ENCODE results near the gene LYPD5. TPM values are rescaled to one million over a fixed set of nuclear protein-coding genes. Genes with fewer than 3 reads are reported as not detected.

The LYPD5 gene
- total RNA-seq, 4 donors from 2014 or later, result 93.8 to 231 (median 117) TPM

GRCh38 chr19:43782311-43782660, 20.0 kb downstream of the LYPD5 start:
- no peak for DNase-seq (ENCODE audit: low spot score in 2 of 2)
- intact Hi-C loops (cut with DNase I; ENCODE audit: low total_unique reads), result loop anchor here (5.0 kb wide), 1 partner anchor 35 kb away; no protein-coding TSS in a partner anchor
- WGBS, 2 donors, result 36 to 40% methylated on average over 8 of the region's 8 CpGs
- H3K4me3 ChIP-seq (ENCODE audit: low read depth, poor library complexity, severe bottlenecking), result no peak overlapping the region
- TF ChIP-seq POLR2A (IDR thresholded peaks at IDR 0.05) (no peak), CTCF (IDR thresholded peaks at IDR 0.05) (no peak)

- intact Hi-C loops (cut with DNase I; ENCODE audit: low total_unique reads), result loop anchor here (5.0 kb wide), 1 partner anchor 34 kb away; no protein-coding TSS in a partner anchor
- 74 to 77% methylated on average over 14 of the region's 14 CpGs for WGBS, 2 donors
- TF ChIP-seq POLR2A (IDR thresholded peaks at IDR 0.05) (no peak), CTCF (IDR thresholded peaks at IDR 0.05) (no peak)
- H3K4me3 ChIP-seq (ENCODE audit: low read depth, poor library complexity, severe bottlenecking), result no peak overlapping the region
- DNase-seq (ENCODE audit: low spot score in 2 of 2), result no peak
Measured at GRCh38 chr19:43781630-43782310, 20.5 kb downstream of the LYPD5 start.

- 20 to 24% methylated on average over 19 of the region's 19 CpGs for WGBS, 2 donors
- TF ChIP-seq CTCF (IDR thresholded peaks at IDR 0.05), result no peak
- TF ChIP-seq POLR2A (IDR thresholded peaks at IDR 0.05), result no peak
- intact Hi-C loops (cut with DNase I; ENCODE audit: low total_unique reads), result loop anchor here (5.0 kb wide), 1 partner anchor 34 kb away; no protein-coding TSS in a partner anchor
- no peak for DNase-seq (ENCODE audit: low spot score in 2 of 2)
- no peak within 1 kb of the TSS for H3K4me3 ChIP-seq (ENCODE audit: low read depth, poor library complexity, severe bottlenecking)
Measured at GRCh38 chr19:43780706-43781525, 21.3 kb downstream of the LYPD5 start, which contains the start of gene KCNN4. Gene KCNN4 (minus strand): TSS chr19:43780973. CDS start chr19:43780861, 112 bp downstream.

GRCh38 chr19:43779820-43780219, 22.4 kb downstream of the LYPD5 start:
- intact Hi-C loops (cut with DNase I; ENCODE audit: low total_unique reads), result loop anchor here (5.0 kb wide), 1 partner anchor 33 kb away; no protein-coding TSS in a partner anchor
- 35 to 50% methylated on average over 3 of the region's 3 CpGs for WGBS, 2 donors
- DNase-seq (ENCODE audit: low spot score in 2 of 2), result no peak

GRCh38 chr19:43779147-43779819, 23.0 kb downstream of the LYPD5 start:
- H3K4me3 ChIP-seq (ENCODE audit: low read depth, poor library complexity, severe bottlenecking), result no peak overlapping the region
- no peak for TF ChIP-seq CTCF (IDR thresholded peaks at IDR 0.05)
- TF ChIP-seq POLR2A (IDR thresholded peaks at IDR 0.05), result no peak
- 66 to 67% methylated on average over 16 of the region's 16 CpGs for whole genome bisulfite sequencing, 2 donors
- intact Hi-C loops (cut with DNase I; ENCODE audit: low total_unique reads), result no loop called here
- no peak for DNase-seq (ENCODE audit: low spot score in 2 of 2)

More at GRCh38 chr19:43779820-43780219, 22.4 kb downstream of the LYPD5 start:
- TF ChIP-seq POLR2A (IDR thresholded peaks at IDR 0.05), result no peak
- no peak overlapping the region for H3K4me3 ChIP-seq (ENCODE audit: low read depth, poor library complexity, severe bottlenecking)
